NCI-H82 (cell line): ENCODE data around the gene NOL3.
A peak's percentile ranks its signal among the peaks of the same experiment; 100 is the strongest.

Source experiments
- DNase-seq: peaks from one replicate; lab custom pipeline; 2025; lab: John Stamatoyannopoulos, UW

Gene NOL3

DNA sequence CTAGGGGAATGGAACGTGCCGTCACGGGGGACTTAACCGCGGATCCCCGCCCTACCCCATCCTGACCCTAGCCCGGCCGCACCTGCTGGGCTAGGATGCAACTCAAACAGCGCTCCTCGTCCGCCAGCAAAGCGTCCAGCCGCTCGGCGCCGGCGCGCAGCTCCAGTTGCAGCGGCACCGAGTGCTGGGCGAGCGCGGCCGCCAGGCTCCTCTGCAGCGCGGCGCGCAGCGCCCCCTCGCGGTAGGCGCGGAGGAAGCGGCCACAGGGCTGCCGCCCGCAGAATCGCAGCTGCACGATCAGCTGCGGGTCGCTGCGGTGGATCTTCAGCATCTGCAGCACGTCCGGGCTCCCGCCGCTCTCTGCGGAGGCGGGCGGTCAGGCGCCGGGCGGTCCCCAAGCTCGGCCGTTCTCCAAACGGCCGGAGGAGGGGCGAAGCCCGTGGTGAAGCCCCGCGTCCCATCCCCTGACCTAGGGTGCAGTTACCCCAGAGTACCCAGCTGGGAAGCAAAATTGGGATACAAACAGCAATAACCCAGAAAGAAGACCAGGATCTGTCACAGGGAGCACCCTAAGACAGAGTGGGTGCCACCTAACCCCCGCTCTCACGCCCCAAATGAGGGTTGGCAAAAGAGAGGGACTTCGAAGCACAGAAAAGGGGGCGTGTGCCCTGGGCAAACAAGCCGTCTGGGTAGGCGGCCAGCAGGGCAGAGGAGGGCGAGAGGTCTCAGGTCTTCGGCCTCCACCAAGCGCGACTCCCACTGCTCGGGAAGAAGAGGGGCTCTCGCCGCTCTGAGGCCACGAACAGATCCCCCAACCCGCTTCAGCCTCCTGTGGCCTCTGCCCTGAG lies 14.8 kb upstream of the NOL3 start:
- DNase-seq, result peak; percentile 78

DNA sequence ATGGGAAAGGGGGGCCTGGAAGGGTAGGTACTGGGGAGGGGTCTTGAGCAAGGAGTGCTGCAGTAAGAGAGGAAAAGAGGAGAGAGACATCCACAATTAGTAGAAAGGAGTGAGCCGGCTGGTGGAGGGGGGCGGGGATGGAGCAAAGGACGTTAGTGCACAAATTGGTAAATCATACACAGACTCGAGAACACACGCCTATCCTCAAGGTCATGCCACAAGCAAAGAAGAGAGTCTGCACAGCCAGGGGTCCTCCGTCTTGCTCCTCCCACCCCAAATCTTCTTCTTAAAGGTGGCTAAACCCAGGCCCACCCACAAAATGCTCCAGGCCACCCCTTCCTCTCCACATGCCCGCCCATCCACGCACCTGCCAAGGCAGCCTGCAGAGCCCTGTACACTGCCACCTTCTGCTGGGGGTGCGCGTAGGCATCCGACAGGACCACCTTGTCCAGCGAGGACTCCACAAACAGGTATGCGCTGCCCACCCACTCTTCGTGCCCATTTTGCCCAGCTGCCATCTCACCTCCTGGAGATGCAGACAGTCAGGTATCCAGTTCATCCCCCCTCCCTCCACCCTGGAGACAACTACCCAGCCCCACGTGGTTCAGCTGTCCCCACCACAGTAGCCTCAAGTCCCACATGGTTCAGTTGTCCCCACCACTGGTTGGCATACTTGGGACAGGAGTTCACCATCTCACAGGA lies 14.0 kb upstream of the NOL3 start:
- DNase-seq, result no peak

DNA sequence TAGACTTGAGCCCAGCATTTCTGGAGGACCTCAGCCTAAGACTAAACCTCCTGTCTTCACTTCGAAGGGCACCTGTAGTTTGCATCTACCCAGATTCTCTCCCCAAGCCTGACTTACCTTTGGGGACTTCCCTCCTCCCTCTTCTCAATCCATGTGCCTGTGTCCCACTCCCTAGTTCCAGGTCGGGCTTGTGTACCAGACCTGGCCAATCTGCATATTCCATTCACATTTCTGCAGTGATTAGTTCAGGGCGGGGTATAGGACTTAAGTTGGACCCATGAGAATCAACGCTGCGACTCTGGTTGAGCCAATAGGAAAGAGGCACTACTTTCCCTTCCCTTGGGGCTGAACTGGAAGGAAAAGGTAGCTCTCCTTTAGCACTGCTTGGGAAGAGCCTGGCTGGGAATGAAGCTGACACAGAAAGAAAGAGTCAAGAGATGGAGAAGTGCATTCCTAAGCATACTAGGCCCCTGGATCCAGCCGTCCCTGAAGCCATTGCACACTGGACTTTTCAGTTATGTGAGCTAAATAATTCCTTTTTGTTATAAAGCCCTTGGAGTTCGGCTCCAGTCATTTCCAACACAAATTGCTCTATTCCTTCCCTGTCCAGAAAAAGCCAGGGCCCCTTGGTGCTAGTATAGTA lies 13.1 kb upstream of the NOL3 start:
- DNase-seq, result no peak

DNA sequence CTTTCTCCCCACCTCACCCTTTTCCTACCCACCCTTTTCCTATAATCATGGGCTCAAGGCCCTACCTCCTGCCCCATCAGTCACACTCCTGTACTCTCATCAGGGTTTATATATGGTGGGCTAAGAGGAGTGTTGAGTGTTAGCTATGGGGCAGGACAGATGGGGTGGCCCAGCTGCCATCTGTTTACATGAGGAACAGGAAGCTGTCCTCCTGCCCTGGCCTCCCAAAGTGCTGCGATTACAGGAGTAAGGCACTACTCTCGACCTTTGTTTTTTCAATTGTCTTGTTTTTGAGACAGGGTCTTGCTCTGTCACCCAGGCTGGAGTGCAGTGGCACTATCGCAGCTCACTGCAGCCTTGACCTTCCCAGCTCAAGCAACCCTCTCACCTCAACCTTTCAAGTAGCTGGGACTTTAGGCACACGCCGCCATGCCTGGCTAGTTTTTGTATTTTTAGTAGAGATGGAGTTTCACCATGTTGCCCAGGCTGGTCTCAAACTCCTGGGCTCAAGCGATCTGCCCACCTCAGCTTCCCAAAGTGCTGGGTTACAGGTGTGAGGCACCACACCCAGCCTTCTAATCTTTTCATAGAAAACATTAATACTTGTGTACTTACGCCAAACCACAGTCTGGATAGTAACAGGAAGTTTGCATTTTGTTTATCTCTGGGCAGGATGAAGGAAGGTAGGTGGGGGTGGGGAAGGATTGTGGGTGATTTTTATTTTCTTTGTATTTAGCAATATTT lies 12.3 kb upstream of the NOL3 start:
- DNase-seq, result peak; percentile 65

DNA sequence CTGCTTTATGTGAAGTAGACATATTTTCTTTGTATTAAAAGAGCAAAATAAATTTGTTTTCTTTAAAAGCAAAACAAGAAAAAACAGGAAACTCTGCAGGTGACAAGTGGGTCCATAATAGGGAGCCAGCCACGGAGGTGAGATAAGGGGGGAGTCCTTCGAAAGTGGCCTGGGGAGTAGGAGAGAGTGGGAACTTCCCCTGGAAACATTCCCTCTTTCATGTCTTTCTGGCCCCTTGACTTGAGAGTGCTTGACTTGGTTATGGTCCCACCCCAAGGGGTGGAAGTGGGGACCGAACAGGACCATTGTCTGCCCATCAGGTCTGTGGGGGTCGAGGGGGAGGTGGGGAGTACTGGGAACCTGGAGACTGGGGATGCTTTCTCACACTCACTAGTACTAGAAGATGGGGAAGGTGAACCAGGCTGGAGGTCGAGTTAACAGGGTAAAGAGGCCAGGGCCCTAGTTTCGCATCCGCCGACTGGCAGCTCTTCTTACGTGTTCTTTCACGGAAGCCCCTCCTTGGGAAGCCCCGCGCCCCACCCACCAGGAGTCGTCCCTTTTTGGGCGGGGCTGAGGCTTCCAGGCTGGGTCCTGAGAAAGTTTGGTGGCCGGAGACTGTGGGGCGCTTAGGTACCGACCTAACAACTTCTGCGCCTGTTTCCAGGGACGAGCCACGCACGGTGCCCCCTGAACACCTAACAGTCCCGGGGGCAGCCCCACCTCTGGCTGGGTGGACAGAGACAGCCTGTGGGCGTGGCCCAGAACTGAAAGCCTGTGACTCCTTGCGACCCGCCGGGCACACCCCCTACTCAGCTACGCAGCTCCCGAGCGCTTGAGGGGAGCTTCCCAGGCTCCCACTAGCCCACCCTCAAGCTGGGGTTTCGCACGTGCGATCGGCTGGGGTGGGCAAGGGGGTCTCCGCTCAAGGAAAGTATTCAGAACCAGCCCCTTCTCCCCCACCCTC lies 11.4 kb upstream of the NOL3 start:
- peak; percentile 63 for DNase-seq

DNA sequence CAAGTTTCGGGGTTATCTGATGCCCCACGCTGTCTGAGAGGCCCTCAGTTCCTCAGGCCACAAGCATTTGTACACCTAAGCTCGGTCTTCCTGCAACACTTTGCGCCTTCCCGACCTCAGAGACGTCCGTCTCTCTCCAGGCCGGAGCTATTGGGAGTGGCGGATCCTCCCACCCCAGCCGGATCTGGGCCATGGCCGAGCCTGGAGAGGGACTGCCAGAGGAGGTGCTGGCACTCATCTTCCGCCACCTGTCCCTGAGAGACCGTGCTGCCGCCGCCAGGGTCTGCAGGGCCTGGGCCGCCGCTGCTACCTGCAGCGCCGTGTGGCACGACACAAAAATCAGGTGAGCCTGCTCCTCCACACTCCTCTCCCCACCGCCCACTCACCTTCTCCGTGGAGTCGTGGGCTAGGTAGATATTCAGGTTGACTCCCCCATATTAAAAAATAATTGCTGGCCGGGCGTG lies 8.7 kb upstream of the NOL3 start:
- no peak for DNase-seq

DNA sequence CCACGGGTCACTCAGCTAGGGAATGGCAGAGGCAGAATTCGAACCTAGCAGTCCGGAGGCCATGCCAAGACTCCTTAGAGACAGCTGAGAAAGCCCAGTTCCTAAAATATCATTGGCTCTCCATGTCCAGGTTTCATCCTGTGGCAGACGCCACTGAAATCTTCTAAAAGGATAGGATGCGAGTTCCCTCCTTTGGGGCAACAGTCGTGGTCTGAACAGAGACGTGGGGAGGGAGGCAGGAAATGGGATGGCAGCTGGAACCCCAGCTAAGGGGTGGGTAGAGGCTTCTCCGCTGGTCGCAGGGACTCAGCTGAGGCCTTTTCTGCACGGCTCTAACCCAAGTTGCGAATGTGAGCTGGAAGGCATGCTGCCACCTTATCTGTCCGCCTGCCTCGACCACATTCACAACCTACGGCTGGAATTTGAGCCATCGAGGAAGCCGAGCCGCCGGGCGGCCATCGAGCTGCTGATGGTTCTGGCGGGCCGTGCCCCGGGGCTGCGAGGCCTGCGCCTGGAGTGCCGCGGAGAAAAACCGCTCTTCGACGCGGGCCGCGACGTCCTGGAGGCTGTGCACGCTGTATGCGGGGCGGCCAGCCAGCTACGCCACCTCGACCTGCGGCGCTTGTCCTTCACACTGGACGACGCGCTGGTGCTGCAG lies 7.7 kb upstream of the NOL3 start:
- no peak for DNase-seq

DNA sequence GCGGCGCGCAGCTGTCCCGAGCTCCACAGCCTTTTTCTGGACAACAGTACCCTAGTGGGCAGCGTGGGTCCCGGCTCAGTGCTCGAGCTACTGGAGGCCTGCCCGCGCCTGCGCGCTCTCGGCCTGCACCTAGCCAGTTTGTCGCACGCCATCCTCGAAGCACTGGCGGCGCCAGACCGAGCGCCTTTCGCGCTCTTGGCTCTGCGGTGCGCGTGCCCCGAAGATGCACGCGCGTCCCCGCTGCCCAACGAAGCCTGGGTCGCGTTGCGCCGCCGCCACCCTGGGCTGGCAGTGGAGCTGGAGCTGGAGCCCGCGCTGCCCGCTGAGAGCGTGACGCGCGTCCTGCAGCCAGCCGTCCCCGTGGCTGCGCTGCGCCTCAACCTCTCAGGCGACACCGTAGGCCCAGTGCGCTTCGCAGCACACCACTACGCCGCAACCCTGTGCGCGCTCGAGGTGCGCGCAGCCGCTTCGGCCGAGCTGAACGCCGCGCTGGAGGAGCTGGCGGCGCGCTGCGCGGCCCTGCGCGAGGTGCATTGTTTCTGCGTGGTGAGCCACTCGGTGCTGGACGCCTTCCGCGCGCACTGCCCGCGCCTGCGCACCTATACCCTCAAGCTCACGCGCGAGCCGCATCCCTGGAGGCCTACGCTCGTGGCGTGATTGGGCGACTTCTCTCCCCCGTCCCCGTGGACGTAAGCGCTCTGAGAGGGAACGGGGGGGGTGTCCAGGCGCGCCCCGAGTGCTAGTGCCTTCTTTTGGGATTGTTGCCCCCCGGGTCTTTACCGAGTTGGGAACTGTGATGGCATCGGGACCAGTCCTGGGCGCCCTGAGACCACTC lies 7.0 kb upstream of the NOL3 start:
- DNase-seq, result peak; percentile 53

DNA sequence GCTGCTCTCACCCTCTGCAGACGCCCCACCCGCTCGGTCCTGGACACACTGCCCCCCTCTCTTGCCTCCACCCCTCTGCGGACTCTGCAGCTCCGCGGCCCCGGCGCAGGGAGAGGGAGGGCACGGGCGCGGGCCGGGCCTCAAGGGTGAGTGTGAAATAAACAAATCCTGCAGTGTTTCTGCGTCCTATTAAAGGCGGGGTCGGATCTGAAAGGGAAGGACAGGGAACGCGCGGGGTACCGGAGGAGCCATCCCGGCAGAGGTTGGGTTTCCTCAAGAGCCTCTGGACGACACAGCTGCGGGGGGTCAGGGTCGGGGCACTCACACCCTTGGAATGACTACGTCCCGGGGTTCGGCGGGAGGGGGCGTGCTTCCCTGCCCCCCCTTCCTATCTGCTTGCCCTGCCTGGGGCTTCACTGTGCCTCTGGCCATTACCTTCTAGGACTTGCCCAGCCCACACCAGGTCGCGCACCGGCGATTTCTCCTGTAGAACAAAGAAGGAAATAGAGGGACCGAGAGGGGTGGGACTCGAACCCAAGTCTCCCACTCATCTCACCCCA lies 6.3 kb upstream of the NOL3 start:
- DNase-seq, result no peak

DNA sequence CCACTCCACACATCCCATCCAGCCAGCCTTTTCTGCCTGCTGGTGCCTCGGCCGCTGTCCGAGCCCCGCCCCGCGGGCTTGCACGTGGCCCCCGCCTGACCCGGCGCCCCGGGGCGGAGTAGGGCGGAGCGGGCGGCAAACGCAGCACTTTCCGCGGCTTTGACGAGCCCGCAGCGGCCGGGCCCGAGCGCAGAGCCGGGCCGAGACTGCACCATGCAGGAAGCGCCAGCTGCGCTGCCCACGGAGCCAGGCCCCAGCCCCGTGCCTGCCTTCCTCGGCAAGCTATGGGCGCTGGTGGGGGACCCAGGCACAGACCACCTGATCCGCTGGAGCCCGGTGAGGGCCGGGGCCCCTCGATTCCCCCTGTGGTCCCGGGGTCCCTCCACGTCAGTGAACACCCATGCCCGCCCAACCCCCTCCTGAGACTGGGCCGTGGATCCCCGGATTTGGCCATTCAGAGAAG lies 5.7 kb upstream of the NOL3 start, which contains the start of gene HSF4:
Gene HSF4 (plus strand): TSS at position 147 of the 463 bp plus-strand sequence. CDS start 67 bp downstream, at position 214.
- no peak for DNase-seq

DNA sequence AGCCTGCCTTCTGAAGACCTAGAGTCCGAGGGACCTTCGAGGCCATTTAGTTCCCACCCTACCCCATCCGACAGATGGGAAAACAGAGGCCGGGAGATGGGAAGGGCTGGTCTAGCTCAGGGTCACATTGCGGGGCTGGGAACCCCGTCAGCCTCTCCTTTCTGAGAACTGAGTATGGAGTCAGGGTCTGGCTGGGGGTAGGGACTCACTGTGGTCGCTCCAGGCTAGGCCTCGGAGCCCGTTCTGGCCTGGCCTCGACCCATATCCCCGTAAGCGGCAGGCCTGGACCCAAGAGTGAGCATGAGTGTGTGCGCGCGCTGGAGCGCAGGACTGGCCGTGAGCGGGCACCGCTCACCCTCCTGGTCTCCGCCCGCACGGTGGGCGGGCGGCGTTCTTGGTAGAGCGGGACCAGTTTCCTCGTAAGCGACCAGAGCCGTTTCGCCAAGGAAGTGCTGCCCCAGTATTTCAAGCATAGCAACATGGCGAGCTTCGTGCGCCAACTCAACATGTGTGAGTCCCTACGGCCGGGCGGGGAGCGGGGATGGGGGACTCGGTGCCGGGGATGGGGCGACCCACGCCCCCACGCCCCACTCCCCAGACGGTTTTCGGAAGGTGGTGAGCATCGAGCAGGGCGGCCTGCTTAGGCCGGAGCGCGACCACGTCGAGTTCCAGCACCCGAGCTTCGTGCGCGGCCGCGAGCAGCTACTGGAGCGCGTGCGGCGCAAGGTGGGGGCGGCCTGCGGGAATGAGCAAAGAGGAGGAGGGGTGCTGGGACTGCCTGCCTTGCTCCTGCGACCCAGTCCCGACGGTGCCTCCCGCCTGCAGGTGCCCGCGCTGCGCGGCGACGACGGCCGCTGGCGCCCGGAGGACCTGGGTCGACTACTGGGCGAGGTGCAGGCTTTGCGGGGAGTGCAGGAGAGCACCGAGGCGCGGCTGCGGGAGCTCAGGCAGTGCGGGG lies 4.9 kb upstream of the NOL3 start:
- DNase-seq, result no peak

DNA sequence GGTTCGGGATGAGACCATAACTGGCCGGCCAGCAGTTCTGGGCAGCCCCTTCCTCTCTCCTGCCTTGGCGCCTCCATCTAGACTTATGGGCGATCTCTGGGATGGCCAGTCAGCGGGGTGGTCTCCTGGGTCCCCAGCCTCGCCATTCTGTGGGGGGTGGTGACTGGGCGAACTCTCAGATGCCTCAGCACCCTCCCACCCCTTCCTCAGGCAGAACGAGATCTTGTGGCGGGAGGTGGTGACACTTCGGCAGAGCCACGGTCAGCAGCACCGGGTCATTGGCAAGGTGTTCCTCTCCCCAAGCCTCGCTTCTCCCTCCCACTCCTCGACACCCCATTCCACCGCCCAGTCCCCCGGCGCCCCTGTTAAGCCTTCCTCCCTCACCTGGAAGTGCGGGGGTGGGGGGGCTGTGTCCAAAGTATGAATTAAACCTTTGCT lies 4.2 kb upstream of the NOL3 start:
- DNase-seq, result no peak

DNA sequence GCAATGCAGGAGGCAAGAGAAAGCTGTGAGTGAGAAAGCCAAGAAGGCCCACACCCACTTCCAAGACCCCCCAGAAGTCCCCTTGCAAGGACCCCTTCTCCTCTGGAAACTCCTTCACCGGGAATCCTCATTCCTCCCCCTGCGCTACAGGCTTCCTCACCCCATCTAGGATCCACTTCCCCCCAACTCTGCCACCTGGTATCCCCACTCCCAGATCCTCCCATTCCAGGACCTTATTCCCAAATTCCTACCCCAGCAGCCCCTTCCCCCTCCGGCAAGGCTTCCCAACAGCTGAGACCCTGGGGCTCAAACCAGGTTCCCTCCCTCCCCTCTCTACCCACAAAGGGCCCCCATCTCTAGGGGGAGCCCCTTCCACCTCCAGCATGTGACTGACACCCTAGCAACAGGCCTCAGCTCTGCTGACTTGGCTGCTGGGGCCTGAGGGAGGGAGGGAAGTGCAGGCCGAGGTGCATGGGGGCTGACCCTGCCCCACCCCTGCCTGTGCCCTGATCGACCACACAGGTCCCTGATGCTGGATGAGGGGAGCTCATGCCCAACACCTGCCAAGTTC lies 3.7 kb upstream of the NOL3 start:
- no peak for DNase-seq

DNA sequence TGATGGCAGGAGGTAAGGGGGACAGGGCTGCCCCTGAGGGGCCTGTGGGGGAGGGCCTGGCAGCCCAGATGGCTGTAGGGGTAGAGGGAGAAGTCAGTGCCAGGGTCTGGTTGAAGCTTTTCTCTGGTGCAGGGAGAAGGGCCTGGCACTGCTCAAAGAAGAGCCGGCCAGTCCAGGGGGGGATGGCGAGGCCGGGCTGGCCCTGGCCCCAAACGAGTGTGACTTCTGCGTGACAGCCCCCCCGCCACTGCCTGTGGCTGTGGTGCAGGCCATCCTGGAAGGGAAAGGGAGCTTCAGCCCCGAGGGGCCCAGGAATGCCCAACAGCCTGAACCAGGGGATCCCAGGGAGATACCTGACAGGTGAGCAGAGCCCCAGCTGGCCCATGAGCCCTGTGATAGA lies 2.8 kb upstream of the NOL3 start:
- DNase-seq, result no peak

DNA sequence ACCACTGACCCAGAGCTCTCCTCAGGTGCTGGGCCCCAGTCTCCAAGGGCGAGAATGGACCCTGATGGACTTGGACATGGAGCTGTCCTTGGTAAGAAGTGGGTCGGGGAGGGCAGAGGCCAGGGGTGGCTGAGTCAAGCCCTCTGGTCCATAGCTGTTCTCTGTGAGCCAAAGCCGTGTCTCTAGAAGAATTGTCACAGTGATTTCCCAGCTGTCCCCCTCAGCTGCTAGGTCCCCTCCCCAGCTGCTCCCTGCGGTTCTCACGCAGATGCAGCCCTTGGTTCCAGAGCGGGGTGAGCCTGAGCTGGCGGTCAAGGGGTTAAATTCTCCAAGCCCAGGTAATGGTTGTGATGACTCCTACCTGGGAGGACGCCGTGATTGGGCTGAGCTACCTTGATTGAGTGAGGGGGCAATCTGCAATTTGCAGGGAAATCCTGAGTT lies 1.3 kb upstream of the NOL3 start:
- no peak for DNase-seq

DNA sequence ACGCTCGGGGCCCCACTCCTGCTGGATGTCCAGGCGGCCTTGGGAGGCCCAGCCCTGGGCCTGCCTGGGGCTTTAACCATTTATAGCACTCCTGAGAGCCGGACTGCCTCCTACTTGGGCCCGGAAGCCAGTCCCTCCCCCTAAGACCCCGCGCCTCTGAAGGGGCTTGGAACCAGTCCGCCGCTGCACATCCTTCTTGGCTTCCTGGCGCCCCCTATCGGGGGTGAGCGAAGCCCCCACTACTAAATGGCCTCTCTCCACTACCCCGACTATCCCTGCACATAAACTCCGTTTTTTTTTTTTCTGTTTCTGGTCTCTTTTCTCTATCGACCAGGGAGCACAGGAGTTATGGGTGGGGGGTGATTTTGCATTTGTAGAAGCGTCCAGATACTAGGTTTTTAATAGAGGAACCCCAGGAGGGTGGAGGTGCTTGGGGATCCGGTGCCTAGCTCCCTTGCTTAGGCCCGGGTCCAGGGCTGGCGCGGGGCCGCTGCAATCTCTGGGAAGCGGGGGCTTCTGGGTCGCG lies 633 bp upstream of the NOL3 start:
- DNase-seq, result peak; percentile 89
